SK-N-SH (cell line): ENCODE results near the gene RAPGEF4. TPM values are rescaled to one million over a fixed set of nuclear protein-coding genes. Genes with fewer than 3 reads are reported as not detected.

ENCODE experiments used
- CTCF ChIA-PET: fragments of 300-600, 350-600 bp; formaldehyde crosslinking; extraction: SDS; loops from one replicate; lab custom pipeline; 2021; lab: Yijun Ruan, JAX
- POLR2A ChIA-PET: fragments of 350-600 bp; sonication (Branson Sonifier 250); formaldehyde crosslinking; extraction: SDS; loops from one replicate; lab custom pipeline; 2020; ENCODE audit warnings: antibody characterized with exemption, inconsistent platforms; lab: Yijun Ruan, JAX
- DNase-seq: peaks from one replicate; pipeline ENCODE4 v3.0.0; 2012
- H2AFZ ChIP-seq: fragments of 200-600 bp; sonication (generic); 2 replicates; pipeline ENCODE4 v1.8.1; 2016; ENCODE audit warnings: antibody characterized with exemption, mild to moderate bottlenecking, low read depth
- H3F3A ChIP-seq: fragments of 200-600 bp; sonication (generic); replicated peaks from 2 replicates; pipeline ENCODE3; 2016; ENCODE audit warnings: antibody characterized with exemption, mild to moderate bottlenecking; ENCODE audit not compliant: insufficient read depth
- H3K27ac ChIP-seq, 2 experiments: fragments of 200-500 bp in 1 of 2; fragments of 200-600 bp in 1 of 2; sonication (Bioruptor generic) in 1 of 2; sonication (generic), shearing (Covaris generic) in 1 of 2; 2 replicates each; pipeline versions ENCODE4 v1.5.1 to v1.6.1; 2014 to 2016; ENCODE audit warnings: low read depth in 2 of 2, inconsistent platforms in 1 of 2, low read length in 1 of 2, mild to moderate bottlenecking in 1 of 2, mixed read lengths in 1 of 2
- H3K27me3 ChIP-seq: fragments of 200-600 bp; sonication (generic), shearing (Covaris generic); 2 replicates; pipeline ENCODE4 v1.6.1; 2016; ENCODE audit warnings: mixed run types; ENCODE audit not compliant: insufficient read depth
- H3K36me3 ChIP-seq, 2 experiments: fragments of 200-500 bp in 1 of 2; fragments of 200-600 bp in 1 of 2; sonication (Bioruptor generic) in 1 of 2; sonication (generic) in 1 of 2; replicated peaks in 1 of 2; 2 replicates each; pipeline versions ENCODE3 to v1.5.1; 2014 to 2016; ENCODE audit warnings: low read length in 1 of 2, mild to moderate bottlenecking in 1 of 2; ENCODE audit not compliant: insufficient read depth in 2 of 2, control insufficient read depth in 1 of 2
- H3K4me1 ChIP-seq, 2 experiments: fragments of 200-500 bp in 1 of 2; fragments of 200-600 bp in 1 of 2; sonication (Bioruptor generic) in 1 of 2; sonication (generic), shearing (Covaris generic) in 1 of 2; 2 replicates each; pipeline versions ENCODE4 v1.5.1 to v1.6.1; 2014 to 2016; ENCODE audit warnings: low read depth in 1 of 2, low read length in 1 of 2, mixed run types in 1 of 2; ENCODE audit not compliant: insufficient read depth in 2 of 2, control insufficient read depth in 1 of 2
- H3K4me2 ChIP-seq: fragments of 200-600 bp; sonication (generic), shearing (Covaris generic); 2 replicates; pipeline ENCODE4 v1.6.1; 2017; ENCODE audit warnings: mixed run types
- H3K4me3 ChIP-seq, 2 experiments: fragments of 200-500 bp in 1 of 2; fragments of 200-600 bp in 1 of 2; sonication (Bioruptor generic) in 1 of 2; sonication (generic), shearing (Covaris generic) in 1 of 2; 2 replicates each; pipeline versions ENCODE4 v1.5.1 to v1.8.1; 2014 to 2016; ENCODE audit warnings: low read depth in 2 of 2, inconsistent platforms in 1 of 2, low read length in 1 of 2, mild to moderate bottlenecking in 1 of 2, mixed read lengths in 1 of 2, moderate library complexity in 1 of 2
- H3K79me2 ChIP-seq: fragments of 200-600 bp; sonication (generic); 2 replicates; pipeline ENCODE4 v1.8.1; 2017; ENCODE audit warnings: mild to moderate bottlenecking; ENCODE audit not compliant: insufficient read depth
- H3K9ac ChIP-seq: fragments of 200-600 bp; sonication (generic); 2 replicates; pipeline ENCODE4 v1.6.1; 2017; ENCODE audit warnings: mixed run types
- H3K9me2 ChIP-seq: fragments of 200-600 bp; sonication (generic); 2 replicates; pipeline ENCODE4 v1.6.1; 2017; ENCODE audit warnings: mixed run types
- H3K9me3 ChIP-seq: fragments of 200-600 bp; sonication (generic); 2 replicates; pipeline ENCODE4 v1.6.1; 2017; ENCODE audit warnings: mixed run types, mild to moderate bottlenecking, moderate library complexity
- H4K20me1 ChIP-seq: fragments of 200-600 bp; sonication (generic); 2 replicates; pipeline ENCODE4 v1.6.1; 2017; ENCODE audit warnings: mild to moderate bottlenecking, mixed run types; ENCODE audit not compliant: insufficient read depth
- ELF1 ChIP-seq: IDR thresholded peaks from 2 replicates; pipeline ENCODE4 v1.4.0; 2012
- EP300 ChIP-seq, 2 experiments: IDR thresholded peaks; 2 replicates each; pipeline versions ENCODE4 v1.4.0 to v1.6.1; 2012; ENCODE audit warnings: borderline replicate concordance in 1 of 2, low read depth in 1 of 2, low read length in 1 of 2
- EZH2phosphoT487 ChIP-seq: fragments of 200-600 bp; sonication (generic); IDR thresholded peaks from 2 replicates; pipeline ENCODE4 v1.6.1; 2017; ENCODE audit warnings: low read depth, mixed run types, mild to moderate bottlenecking, antibody characterized with exemption, moderate library complexity, borderline replicate concordance
- FOXJ3 ChIP-seq: sonication (generic); formaldehyde crosslinking; IDR thresholded peaks from 2 replicates; pipeline ENCODE4 v1.5.1; 2020; ENCODE audit warnings: mild to moderate bottlenecking, missing genetic modification reagents
- MEF2A ChIP-seq: IDR thresholded peaks from 2 replicates; pipeline ENCODE4 v1.4.0; 2012; ENCODE audit warnings: low read depth, borderline replicate concordance
- PBX3 ChIP-seq: IDR thresholded peaks from 2 replicates; pipeline ENCODE4; 2012
- RCOR1 ChIP-seq: fragments of 150-350 bp; IDR thresholded peaks from 2 replicates; pipeline ENCODE4 v1.6.1; 2017; ENCODE audit warnings: antibody characterized with exemption, low read length
- REST ChIP-seq: IDR thresholded peaks from 2 replicates; pipeline ENCODE4 v1.6.1; 2012; ENCODE audit warnings: mild to moderate bottlenecking, low read depth, low read length, moderate library complexity
- SIN3A ChIP-seq: IDR thresholded peaks from 2 replicates; pipeline ENCODE4 v1.6.1; 2012; ENCODE audit warnings: low read depth, mild to moderate bottlenecking, low read length, moderate library complexity, borderline replicate concordance
- SMC3 ChIP-seq: IDR thresholded peaks from 2 replicates; pipeline ENCODE4 v1.6.1; 2012; ENCODE audit warnings: low read depth, low read length, improper control_type of control experiment
- TAF1 ChIP-seq: IDR thresholded peaks from 2 replicates; pipeline ENCODE4 v1.6.1; 2012; ENCODE audit warnings: low read depth, mild to moderate bottlenecking, low read length, moderate library complexity, borderline replicate concordance
- USF2 ChIP-seq: fragments of 150-350 bp; IDR thresholded peaks from 2 replicates; pipeline ENCODE4 v1.6.1; 2017; ENCODE audit warnings: antibody characterized with exemption, low read length, low read depth, borderline replicate concordance
- YY1 ChIP-seq: IDR thresholded peaks from 2 replicates; pipeline ENCODE4 v1.4.0; 2012; ENCODE audit warnings: low read depth, mild to moderate bottlenecking
- ZBTB33 ChIP-seq: IDR thresholded peaks from 2 replicates; pipeline ENCODE4 v1.4.0; 2012; ENCODE audit warnings: low read depth, borderline replicate concordance
- WGBS: methylation state at CpG from one replicate; pipeline ENCODE4 v1.1.6; 2017; ENCODE audit warnings: low lambda C conversion rate; 5-methylcytosine and 5-hydroxymethylcytosine counted together
- polyA plus RNA-seq, 3 experiments: library from polyadenylated mRNA; depleted of rRNA; stranded (reverse); fragments of >200 nt; gene quantifications; 2 replicates each; pipeline ENCODE4 v1.2.3, GENCODE V29; 2012
- TF ChIP-seq, protein P1 (sequence below): IDR thresholded peaks from 2 replicates; pipeline ENCODE4 v1.4.0; 2012; ENCODE audit warnings: low read depth, borderline replicate concordance

RAPGEF4 gene
- polyA plus RNA-seq, 1 of the 3 experiments (the other 2 are of a cell fraction) = 0.30 TPM

- no peak overlapping the region for H2AFZ ChIP-seq
- ChIA-PET CTCF (interaction anchor here (3.1 to 3.7 kb wide), 2 partner anchors 8 to 109 kb away, joined by 21 to 26 read pairs; no protein-coding TSS in a partner anchor), POLR2A (interaction anchor here (1.1 kb wide), 1 partner anchor 37 kb away, joined by 4 read pairs; no protein-coding TSS in a partner anchor)
- no peaks in the 10 kb centered on the region for H3F3A ChIP-seq
- H3K9me3 ChIP-seq = no peaks in the 10 kb centered on the region
- no peaks in the 10 kb centered on the region for H3K79me2 ChIP-seq
- TF ChIP-seq, protein P1, sequence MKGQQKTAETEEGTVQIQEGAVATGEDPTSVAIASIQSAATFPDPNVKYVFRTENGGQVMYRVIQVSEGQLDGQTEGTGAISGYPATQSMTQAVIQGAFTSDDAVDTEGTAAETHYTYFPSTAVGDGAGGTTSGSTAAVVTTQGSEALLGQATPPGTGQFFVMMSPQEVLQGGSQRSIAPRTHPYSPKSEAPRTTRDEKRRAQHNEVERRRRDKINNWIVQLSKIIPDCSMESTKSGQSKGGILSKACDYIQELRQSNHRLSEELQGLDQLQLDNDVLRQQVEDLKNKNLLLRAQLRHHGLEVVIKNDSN = no peak
- no peak for TF ChIP-seq PBX3
- TF ChIP-seq EP300 (IDR thresholded peaks at IDR 0.05; ENCODE audit: borderline replicate concordance in 1 of 2, low read depth in 1 of 2, low read length in 1 of 2) = no peak
- no peak for TF ChIP-seq ELF1
- no peak for TF ChIP-seq YY1
- no peak for TF ChIP-seq ZBTB33
- H3K27ac ChIP-seq = peak overlapping the region in 1 of 2 experiments; percentile 95; a peak in 2 of 4 replicates
- no peak overlapping the region for H3K4me2 ChIP-seq
- no peak overlapping the region for H3K4me3 ChIP-seq
- H3K4me1 ChIP-seq = peaks cover 10 to 24% of the 10 kb centered on the region in 2 experiments; a peak in 3 of 4 replicates
- H3K27me3 ChIP-seq = no peaks in the 10 kb centered on the region
- WGBS = 66% methylated on average over 3 of the region's 6 CpGs
- no peaks in the 10 kb centered on the region for H3K36me3 ChIP-seq
- DNase-seq = no peak
- no peaks in the 10 kb centered on the region for H4K20me1 ChIP-seq
- no peaks in the 10 kb centered on the region for H3K9me2 ChIP-seq
- no peak overlapping the region for H3K9ac ChIP-seq
Measured at GRCh38 chr2:172822585-172822984, 86.9 kb downstream of the RAPGEF4 start.

GRCh38 chr2:172823261-172823850, 87.7 kb downstream of the RAPGEF4 start:
- Histone ChIP-seq H4K20me1 (no peaks in the 10 kb centered on the region), H3K4me1 (peaks cover 10 to 24% of the 10 kb centered on the region in 2 experiments; a peak in 3 of 4 replicates), H2AFZ (no peak overlapping the region), H3K9ac (no peak overlapping the region), H3K4me3 (no peak overlapping the region), H3K4me2 (no peak overlapping the region), H3F3A (no peaks in the 10 kb centered on the region), H3K79me2 (no peaks in the 10 kb centered on the region), H3K27ac (peak overlapping the region in 1 of 2 experiments; percentile 95; a peak in 1 of 4 replicates), H3K27me3 (no peaks in the 10 kb centered on the region), H3K36me3 (no peaks in the 10 kb centered on the region), H3K9me3 (no peaks in the 10 kb centered on the region), H3K9me2 (no peaks in the 10 kb centered on the region)
- POLR2A ChIA-PET = interaction anchor here (1.1 kb wide), 1 partner anchor 36 kb away, joined by 4 read pairs; no protein-coding TSS in a partner anchor
- no peak for DNase-seq
- CTCF ChIA-PET = interaction anchor here (1.3 to 3.7 kb wide), 3 partner anchors 9 to 109 kb away, joined by 9 to 26 read pairs (median 21); no protein-coding TSS in a partner anchor
- WGBS = 63% methylated on average over 6 of the region's 7 CpGs
- TF ChIP-seq TAF1 (no peak), USF2 (no peak), SMC3 (no peak), REST (no peak), MEF2A (no peak), EZH2phosphoT487 (no peak), RCOR1 (no peak), FOXJ3 (CRISPR knock-in tag) (no peak), SIN3A (no peak)
